Neural cell (in vitro differentiated cells): ENCODE data around the gene CDCP2. TPM values are rescaled to one million over a fixed set of nuclear protein-coding genes. Genes with fewer than 3 reads are reported as not detected.

Experiments used
- H2AFZ ChIP-seq: fragments of 200-600, 300-800 bp; sonication (generic), shearing (Covaris generic); 2 replicates; pipeline ENCODE4 v1.6.0; 2014; ENCODE audit warnings: low read depth, mild to moderate bottlenecking, antibody characterized with exemption, low read length, moderate library complexity
- H3F3A ChIP-seq: fragments of 200-600 bp; shearing (Covaris generic); 2 replicates; pipeline ENCODE4 v1.6.1; 2016; ENCODE audit warnings: mild to moderate bottlenecking, moderate library complexity, mixed read lengths, antibody characterized with exemption, low read length; ENCODE audit not compliant: insufficient read depth, poor library complexity, severe bottlenecking
- H3K27ac ChIP-seq: fragments of 200-600, 300-800 bp; sonication (generic), shearing (Covaris generic); 2 replicates; pipeline ENCODE4 v1.5.1; 2014; ENCODE audit warnings: mild to moderate bottlenecking, low read length, moderate library complexity
- H3K27me3 ChIP-seq: fragments of 300-800, 200-600 bp; sonication (generic), shearing (Covaris generic); 2 replicates; pipeline ENCODE4 v1.6.0; 2014; ENCODE audit warnings: mild to moderate bottlenecking, low read depth, low read length, moderate library complexity; ENCODE audit not compliant: insufficient read depth
- H3K36me3 ChIP-seq: fragments of 300-800, 200-600 bp; sonication (generic), shearing (Covaris generic); 2 replicates; pipeline ENCODE4 v1.5.1; 2014; ENCODE audit warnings: mild to moderate bottlenecking, antibody characterized with exemption, low read length, moderate library complexity; ENCODE audit not compliant: insufficient read depth
- H3K4me2 ChIP-seq: fragments of 300-800, 200-600 bp; sonication (generic), shearing (Covaris generic); 2 replicates; pipeline ENCODE4 v1.6.0; 2014; ENCODE audit warnings: mild to moderate bottlenecking, low read length
- H3K4me3 ChIP-seq: fragments of 300-800, 200-600 bp; sonication (generic), shearing (Covaris generic); 2 replicates; pipeline ENCODE4 v1.5.1; 2014; ENCODE audit warnings: mild to moderate bottlenecking, low read length, moderate library complexity
- H3K79me2 ChIP-seq: fragments of 200-600 bp; shearing (Covaris generic); replicated peaks from 2 replicates; pipeline ENCODE4 v1.6.0; 2014; ENCODE audit warnings: mild to moderate bottlenecking, low read length, moderate library complexity; ENCODE audit not compliant: insufficient read depth
- H3K9ac ChIP-seq: fragments of 300-800, 200-600 bp; sonication (generic), shearing (Covaris generic); 2 replicates; pipeline ENCODE4 v1.6.1; 2016; ENCODE audit warnings: mild to moderate bottlenecking, low read length, mixed read lengths
- H3K9me2 ChIP-seq: fragments of 200-600 bp; shearing (Covaris generic); 2 replicates; pipeline ENCODE4 v1.6.1; 2016; ENCODE audit warnings: mild to moderate bottlenecking, low read length, mixed read lengths; ENCODE audit not compliant: insufficient read depth
- H3K9me3 ChIP-seq: fragments of 200-600, 300-800 bp; sonication (generic), shearing (Covaris generic); 2 replicates; pipeline ENCODE4 v1.6.1; 2016; ENCODE audit warnings: mild to moderate bottlenecking, mixed run types, low read length, moderate library complexity, mixed read lengths
- H4K20me1 ChIP-seq: fragments of 200-600 bp; shearing (Covaris generic); 2 replicates; pipeline ENCODE4 v1.6.1; 2016; ENCODE audit warnings: mild to moderate bottlenecking, mixed run types; ENCODE audit not compliant: insufficient read depth
- CTCF ChIP-seq: fragments of 450-650 bp; IDR thresholded peaks from 2 replicates; pipeline ENCODE4 v1.5.1; 2014; ENCODE audit warnings: antibody characterized with exemption, mild to moderate bottlenecking, moderate library complexity; ENCODE audit not compliant: poor library complexity, severe bottlenecking
- EP300 ChIP-seq: fragments of 450-650 bp; conservative IDR thresholded peaks from 2 replicates; pipeline ENCODE4 v1.6.1; 2014; ENCODE audit warnings: antibody characterized with exemption, mild to moderate bottlenecking, moderate library complexity; ENCODE audit not compliant: poor library complexity, severe bottlenecking
- EZH2 ChIP-seq: fragments of 200-600, 300-800 bp; shearing (Covaris generic), sonication (generic); IDR thresholded peaks from 2 replicates; pipeline ENCODE4 v1.6.1; 2014; ENCODE audit warnings: antibody characterized with exemption, low read length, borderline replicate concordance, mild to moderate bottlenecking; ENCODE audit not compliant: insufficient read depth, poor library complexity, severe bottlenecking
- MXI1 ChIP-seq: fragments of 450-650 bp; conservative IDR thresholded peaks from 2 replicates; pipeline ENCODE4 v1.6.1; 2014; ENCODE audit warnings: antibody characterized with exemption, mild to moderate bottlenecking; ENCODE audit not compliant: poor library complexity, severe bottlenecking
- POLR2AphosphoS5 ChIP-seq: IDR thresholded peaks from 2 replicates; pipeline ENCODE4 v1.6.1; 2012
- RAD21 ChIP-seq: fragments of 450-650 bp; conservative IDR thresholded peaks from 2 replicates; pipeline ENCODE4 v1.6.1; 2014; ENCODE audit warnings: antibody characterized with exemption, mild to moderate bottlenecking, moderate library complexity
- REST ChIP-seq: IDR thresholded peaks from 2 replicates; pipeline ENCODE4 v1.6.1; 2012; ENCODE audit warnings: borderline replicate concordance
- SMC3 ChIP-seq: fragments of 450-650 bp; conservative IDR thresholded peaks from 2 replicates; pipeline ENCODE4 v1.6.1; 2014; ENCODE audit warnings: antibody characterized with exemption, mild to moderate bottlenecking, moderate library complexity; ENCODE audit not compliant: poor library complexity
- TAF1 ChIP-seq: IDR thresholded peaks from 2 replicates; pipeline ENCODE4 v1.6.1; 2012; ENCODE audit warnings: low read depth
- polyA plus RNA-seq: library from polyadenylated mRNA; depleted of rRNA; stranded (reverse); fragments of >200 nt; gene quantifications from 2 replicates; pipeline ENCODE4 v1.2.3, GENCODE V29; 2014

Gene CDCP2
- polyA plus RNA-seq, 1 donor from 2014 or later = not detected

- TF ChIP-seq TAF1 (no peak), EZH2 (no peak), MXI1 (no peak), REST (no peak), RAD21 (no peak), CTCF (no peak)
- Histone ChIP-seq H3F3A (no peaks in the 10 kb centered on the region), H3K4me2 (no peak overlapping the region), H3K9me2 (no peaks in the 10 kb centered on the region), H2AFZ (no peak overlapping the region), H3K36me3 (no peaks in the 10 kb centered on the region), H3K9me3 (no peaks in the 10 kb centered on the region), H3K4me3 (no peak overlapping the region), H3K79me2 (no peaks in the 10 kb centered on the region), H3K27me3 (no peaks in the 10 kb centered on the region), H3K9ac (no peak overlapping the region), H3K27ac (no peak overlapping the region), H4K20me1 (no peaks in the 10 kb centered on the region)
Measured at GRCh38 chr1:54127594-54128300, 25.1 kb downstream of the CDCP2 start.

- H3K27ac ChIP-seq = no peak overlapping the region
- H4K20me1 ChIP-seq = no peaks in the 10 kb centered on the region
- no peaks in the 10 kb centered on the region for H3K27me3 ChIP-seq
- no peak overlapping the region for H3K4me2 ChIP-seq
- no peaks in the 10 kb centered on the region for H3K36me3 ChIP-seq
- no peak overlapping the region for H3K4me3 ChIP-seq
- H3F3A ChIP-seq = no peaks in the 10 kb centered on the region
- TF ChIP-seq CTCF (no peak), SMC3 (no peak), POLR2AphosphoS5 (no peak), REST (no peak), EZH2 (no peak), EP300 (no peak), MXI1 (no peak), RAD21 (no peak)
- H3K9me3 ChIP-seq = no peaks in the 10 kb centered on the region
- H3K9ac ChIP-seq = no peak overlapping the region
- no peaks in the 10 kb centered on the region for H3K9me2 ChIP-seq
- no peak overlapping the region for H2AFZ ChIP-seq
- no peaks in the 10 kb centered on the region for H3K79me2 ChIP-seq
Measured at GRCh38 chr1:54126271-54126815, 26.5 kb downstream of the CDCP2 start.
